HepG2 (cell line): ENCODE results near the gene NSD1. TPM values are rescaled to one million over a fixed set of nuclear protein-coding genes. Genes with fewer than 3 reads are reported as not detected.

Source experiments
- ATAC-seq: fragments of 200-7000 bp; cut with Tn5 transposase; 3 replicates; pipeline ENCODE4 v1.9.1; 2020; ENCODE audit warnings: mild to moderate bottlenecking, moderate library complexity
- BruUV-seq: library from RNA; stranded (reverse); fragments of 400-500 nt; replicated peaks from 2 replicates; lab custom pipeline; 2021; lab: Mats Ljungman, UMichigan
- CTCF ChIA-PET: fragments of 300-600 bp; formaldehyde crosslinking; extraction: SDS; loops from one replicate; lab custom pipeline; 2021; ENCODE audit warnings: low total read pairs, inconsistent platforms, low intra/inter-chr PET ratio; lab: Yijun Ruan, JAX
- POLR2A ChIA-PET: fragments of 350-600 bp; sonication (Branson Sonifier 250); formaldehyde crosslinking; loops from one replicate; lab custom pipeline; 2020; ENCODE audit warnings: antibody characterized with exemption, inconsistent platforms; lab: Yijun Ruan, JAX
- DNase-seq: peaks from one replicate; pipeline ENCODE4 v3.0.0-alpha.2; 2015; ENCODE audit warnings: low spot score
- FAIRE-seq: peaks from 3 replicates; lab custom pipeline; 2011; peaks lifted over from hg19 to GRCh38; lab: Jason Lieb, UNC
- H2AFZ ChIP-seq: one replicate; pipeline ENCODE4 v1.6.1; 2011; ENCODE audit warnings: low read length, inconsistent platforms
- H3K27ac ChIP-seq: fragments of 300-600 bp; 3 replicates; pipeline ENCODE4 v1.8.0; 2011; ENCODE audit warnings: mixed run types, mild to moderate bottlenecking, mixed read lengths, low read length, inconsistent platforms; ENCODE audit not compliant: insufficient read depth; ENCODE audit errors: extremely low read length
- H3K27me3 ChIP-seq, 2 experiments: fragments of 200-600 bp in 1 of 2; 2 replicates in 1 of 2; 3 replicates in 1 of 2; pipeline versions ENCODE4 v1.6.0 to v1.8.0; 2011; ENCODE audit warnings: low read length in 2 of 2, mild to moderate bottlenecking in 2 of 2, moderate library complexity in 2 of 2, inconsistent platforms in 1 of 2; ENCODE audit not compliant: insufficient read depth in 2 of 2, control insufficient read depth in 1 of 2
- H3K36me3 ChIP-seq, 2 experiments: fragments of 200-600 bp in 1 of 2; replicated peaks in 1 of 2; 2 replicates in 1 of 2; 3 replicates in 1 of 2; pipeline versions ENCODE4 v1.5.1 to v1.8.0; 2011; ENCODE audit warnings: low read length in 2 of 2, inconsistent platforms in 1 of 2; ENCODE audit not compliant: insufficient read depth in 2 of 2, control insufficient read depth in 1 of 2
- H3K4me1 ChIP-seq: 2 replicates; pipeline ENCODE4 v1.5.1; 2012; ENCODE audit warnings: low read length, inconsistent platforms; ENCODE audit not compliant: insufficient read depth
- H3K4me2 ChIP-seq: 2 replicates; pipeline ENCODE4 v1.6.0; 2011; ENCODE audit warnings: low read depth, low read length, inconsistent platforms
- H3K4me3 ChIP-seq, 3 experiments: fragments of 200-600 bp in 1 of 3; sonication (generic), shearing (Covaris generic) in 1 of 3; replicated peaks in 1 of 3; 2 replicates each; pipeline ENCODE4 v1.5.1; 2011 to 2016; ENCODE audit warnings: low read length in 3 of 3, inconsistent platforms in 2 of 3, low read depth in 2 of 3, mild to moderate bottlenecking in 2 of 3, control low read depth in 1 of 3, mixed read lengths in 1 of 3; ENCODE audit not compliant: insufficient read depth in 1 of 3
- H3K79me2 ChIP-seq: one replicate; pipeline ENCODE4 v1.6.1; 2011; ENCODE audit warnings: low read length, inconsistent platforms; ENCODE audit not compliant: insufficient read depth
- H3K9ac ChIP-seq: 2 replicates; pipeline ENCODE4 v1.6.0; 2011; ENCODE audit warnings: mild to moderate bottlenecking, low read depth, low read length, inconsistent platforms; ENCODE audit not compliant: insufficient read depth
- H3K9me3 ChIP-seq: 2 replicates; pipeline ENCODE4 v1.5.1; 2012; ENCODE audit warnings: mild to moderate bottlenecking, low read length
- H4K20me1 ChIP-seq: 2 replicates; pipeline ENCODE4 v1.6.0; 2011; ENCODE audit warnings: inconsistent platforms, mild to moderate bottlenecking, low read length, moderate library complexity; ENCODE audit not compliant: insufficient read depth
- GATA4 ChIP-seq: sonication (generic); IDR thresholded peaks from 2 replicates; pipeline ENCODE4 v1.6.1; 2016; ENCODE audit warnings: antibody characterized with exemption, low read depth, borderline replicate concordance
- MATR3 ChIP-seq: sonication (generic); formaldehyde crosslinking; IDR thresholded peaks from 2 replicates; pipeline ENCODE4 v1.4.0; 2020; ENCODE audit warnings: missing genetic modification reagents
- ZFP1 ChIP-seq: IDR thresholded peaks from 2 replicates; pipeline ENCODE4 v1.6.1; 2016
- ZFP36L1 ChIP-seq: sonication (generic); formaldehyde crosslinking; IDR thresholded peaks from 2 replicates; pipeline ENCODE4 v1.8.0; 2022; ENCODE audit warnings: mild to moderate bottlenecking, missing genetic modification reagents, moderate library complexity
- ZFX ChIP-seq: sonication (generic); formaldehyde crosslinking; IDR thresholded peaks from 2 replicates; pipeline ENCODE4 v1.4.0; 2020; ENCODE audit warnings: mild to moderate bottlenecking, low read depth, missing genetic modification reagents, moderate library complexity
- ZFY ChIP-seq: sonication (generic); formaldehyde crosslinking; IDR thresholded peaks from 2 replicates; pipeline ENCODE4 v1.4.0; 2020; ENCODE audit warnings: missing genetic modification reagents
- ZNF672 ChIP-seq: sonication (generic); formaldehyde crosslinking; IDR thresholded peaks from 2 replicates; pipeline ENCODE4 v1.8.1; 2022; ENCODE audit warnings: missing genetic modification reagents
- ZNF749 ChIP-seq: sonication (generic); formaldehyde crosslinking; IDR thresholded peaks from 2 replicates; pipeline ENCODE4 v1.8.0; 2022; ENCODE audit warnings: mild to moderate bottlenecking, missing genetic modification reagents, moderate library complexity, borderline replicate concordance
- WGBS: methylation state at CpG from one replicate; pipeline ENCODE4 v1.1.6; 2017; ENCODE audit warnings: low lambda C conversion rate; 5-methylcytosine and 5-hydroxymethylcytosine counted together
- in situ Hi-C: cut with HindIII; loops from 2 replicates; pipeline ENCODE4 v1.10.0; 2017; ENCODE audit warnings: low pct_unique_long_range_greater_than_20kb; ENCODE audit not compliant: extremely low pct_ligation_motif_present
- intact Hi-C: fragments of 100-400 bp; cut with micrococcal nuclease; formaldehyde crosslinking; loops from one replicate; pipeline ENCODE4 v1.10.0; 2022; ENCODE audit not compliant: unreplicated experiment
- polyA plus RNA-seq, 8 experiments: library from polyadenylated mRNA; depleted of rRNA in 3 of 8; stranded (reverse) in 7 of 8; unstranded in 1 of 8; fragments of >200 nt; fragmentation: Illumina TruSeq in 4 of 8; extraction: Trizol in 4 of 8; gene quantifications; 2 replicates each; pipeline versions ENCODE4 v1.2.1 to v1.2.3, GENCODE V29; 2011 to 2016; ENCODE audit warnings: low read depth in 4 of 8, missing spikeins in 1 of 8, mixed read lengths in 1 of 8; ENCODE audit not compliant: insufficient read depth in 1 of 8
- total RNA-seq, 5 experiments: library from RNA; depleted of rRNA; stranded (reverse); fragments of >200 nt; fragmentation: Illumina TruSeq; extraction: Trizol; gene quantifications; 2 replicates each; pipeline ENCODE4 v1.2.3, GENCODE V29; 2016; ENCODE audit warnings: low read depth in 1 of 5
- TF ChIP-seq, protein P1 (sequence below): sonication (generic); formaldehyde crosslinking; IDR thresholded peaks from 2 replicates; pipeline ENCODE4 v1.8.1; 2023; ENCODE audit warnings: mild to moderate bottlenecking, moderate library complexity, missing genetic modification reagents
- TF ChIP-seq, protein P2 (sequence below): sonication (generic); formaldehyde crosslinking; IDR thresholded peaks from 2 replicates; pipeline ENCODE4; 2020; ENCODE audit warnings: missing genetic modification reagents, mild to moderate bottlenecking, borderline replicate concordance

NSD1 gene
- total and polyA plus RNA-seq, 2 of the 13 experiments (the other 11 are each of a cell fraction or from before 2014, with no cell fraction given) = 0.01 to 0.09 TPM

DNA sequence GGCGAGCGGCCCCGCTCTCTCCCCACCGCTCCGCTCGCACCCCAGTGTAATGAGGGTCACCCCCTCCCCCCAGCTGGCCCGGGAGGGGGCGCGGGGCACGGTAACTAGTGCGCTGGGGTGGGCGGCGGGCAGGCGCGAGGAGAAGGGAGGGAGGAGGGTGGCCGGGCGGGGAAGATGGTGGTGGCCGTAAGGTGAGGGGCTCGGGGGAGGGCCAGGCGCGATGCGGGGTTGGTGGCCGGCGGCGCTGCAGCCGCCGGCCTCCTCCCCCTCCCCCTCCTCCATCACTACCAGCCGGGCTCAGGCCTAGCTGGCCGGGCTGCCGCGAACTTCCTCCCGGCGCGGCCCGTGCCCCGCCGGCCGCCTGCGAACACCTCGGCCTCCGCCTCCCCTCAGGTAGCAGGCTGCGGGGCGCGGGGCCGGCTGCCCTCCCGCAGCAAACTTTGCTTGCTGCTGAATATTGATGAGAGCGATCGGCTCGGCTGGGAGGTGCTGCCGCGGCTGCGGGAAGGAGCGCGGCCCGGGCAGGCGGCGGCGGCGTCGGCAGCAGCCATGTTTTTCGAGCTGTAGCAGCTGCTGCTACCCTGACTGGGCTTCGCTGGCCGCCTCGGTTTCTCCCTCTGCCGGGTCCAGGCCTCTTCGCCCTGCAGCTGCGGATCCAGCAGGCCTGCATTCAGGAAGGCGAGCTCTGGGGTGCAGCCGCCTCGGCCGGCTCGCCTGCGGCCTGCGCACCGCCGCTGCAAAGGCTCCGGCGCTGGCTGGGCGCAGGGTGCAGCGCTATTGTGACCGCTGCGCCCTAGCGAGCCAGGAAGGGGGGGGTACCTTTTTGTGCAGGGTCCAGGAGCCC, 502 bp downstream of the NSD1 start (continued):
- TF ChIP-seq ZFY = peak; percentile 37; the same call in 1 of the 2 replicates
- peak; percentile 46 for TF ChIP-seq ZFX
- TF ChIP-seq ZFP1 (CRISPR knock-in tag) = no peak
- no peak for TF ChIP-seq ZFP36L1 (CRISPR knock-in tag)
- no peak for TF ChIP-seq ZNF749 (CRISPR knock-in tag)

DNA sequence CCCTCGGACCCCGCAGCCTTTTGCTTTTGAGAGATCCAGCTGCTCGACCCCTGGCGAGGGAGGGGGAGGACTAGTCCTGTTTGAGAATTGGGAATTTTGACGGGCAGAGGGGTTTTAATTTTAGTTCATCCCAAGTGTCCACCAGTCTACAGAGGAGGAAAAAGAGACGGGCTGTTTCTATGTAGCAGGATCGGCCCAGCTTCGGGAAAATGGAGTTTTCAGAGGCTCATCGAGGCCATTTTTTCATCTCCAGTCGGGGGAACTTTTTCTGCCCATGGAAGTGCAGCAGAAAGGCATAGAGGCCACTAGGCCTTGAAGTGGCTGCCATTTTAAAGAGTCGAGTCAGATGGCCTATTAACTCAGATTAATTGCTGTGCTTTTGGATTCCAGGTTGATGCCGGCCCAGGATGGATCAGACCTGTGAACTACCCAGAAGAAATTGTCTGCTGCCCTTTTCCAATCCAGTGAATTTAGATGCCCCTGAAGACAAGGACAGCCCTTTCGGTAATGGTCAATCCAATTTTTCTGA, 1.2 kb downstream of the NSD1 start:
- no peak overlapping the region for H3K27ac ChIP-seq
- TF ChIP-seq ZFX (0 out of 2 replicates have a peak, but pooled peaks have one; percentile 4), GATA4 (no peak), MATR3 (CRISPR knock-in tag) (no peak), ZNF672 (CRISPR knock-in tag) (no peak)
- TF ChIP-seq, protein P1, sequence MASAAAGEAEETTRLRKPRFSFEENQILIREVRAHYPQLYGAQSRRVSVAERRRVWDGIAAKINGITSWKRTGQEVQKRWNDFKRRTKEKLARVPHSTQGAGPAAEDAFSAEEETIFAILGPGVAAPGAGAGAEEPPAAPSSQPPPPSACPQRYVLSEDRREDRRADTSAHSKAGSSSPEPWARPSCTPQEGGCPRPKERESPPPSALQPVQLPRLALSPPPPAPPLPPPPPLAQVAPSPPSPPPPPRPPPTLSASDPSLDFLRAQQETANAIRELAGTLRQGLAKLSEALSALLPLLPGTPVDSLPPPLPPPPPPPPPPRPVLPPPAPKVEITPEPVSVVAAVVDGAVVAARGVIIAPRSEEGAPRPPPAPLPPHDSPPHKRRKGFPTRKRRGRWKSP = peak; percentile 50
- TF ChIP-seq, protein P2, sequence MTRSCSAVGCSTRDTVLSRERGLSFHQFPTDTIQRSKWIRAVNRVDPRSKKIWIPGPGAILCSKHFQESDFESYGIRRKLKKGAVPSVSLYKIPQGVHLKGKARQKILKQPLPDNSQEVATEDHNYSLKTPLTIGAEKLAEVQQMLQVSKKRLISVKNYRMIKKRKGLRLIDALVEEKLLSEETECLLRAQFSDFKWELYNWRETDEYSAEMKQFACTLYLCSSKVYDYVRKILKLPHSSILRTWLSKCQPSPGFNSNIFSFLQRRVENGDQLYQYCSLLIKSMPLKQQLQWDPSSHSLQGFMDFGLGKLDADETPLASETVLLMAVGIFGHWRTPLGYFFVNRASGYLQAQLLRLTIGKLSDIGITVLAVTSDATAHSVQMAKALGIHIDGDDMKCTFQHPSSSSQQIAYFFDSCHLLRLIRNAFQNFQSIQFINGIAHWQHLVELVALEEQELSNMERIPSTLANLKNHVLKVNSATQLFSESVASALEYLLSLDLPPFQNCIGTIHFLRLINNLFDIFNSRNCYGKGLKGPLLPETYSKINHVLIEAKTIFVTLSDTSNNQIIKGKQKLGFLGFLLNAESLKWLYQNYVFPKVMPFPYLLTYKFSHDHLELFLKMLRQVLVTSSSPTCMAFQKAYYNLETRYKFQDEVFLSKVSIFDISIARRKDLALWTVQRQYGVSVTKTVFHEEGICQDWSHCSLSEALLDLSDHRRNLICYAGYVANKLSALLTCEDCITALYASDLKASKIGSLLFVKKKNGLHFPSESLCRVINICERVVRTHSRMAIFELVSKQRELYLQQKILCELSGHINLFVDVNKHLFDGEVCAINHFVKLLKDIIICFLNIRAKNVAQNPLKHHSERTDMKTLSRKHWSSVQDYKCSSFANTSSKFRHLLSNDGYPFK = no peak
- TF ChIP-seq, all 625 proteins: peak for 2
- no peaks in the 10 kb centered on the region for H3K9me3 ChIP-seq
- H4K20me1 ChIP-seq = no peaks in the 10 kb centered on the region
- no peak for ATAC-seq
- peaks cover 0 to 11% of the 10 kb centered on the region in 2 experiments; a peak in 2 of 5 replicates for H3K27me3 ChIP-seq
- 71% methylated on average over 8 of the region's 13 CpGs for WGBS
- H3K4me2 ChIP-seq = peak overlapping the region; percentile 45; the same call in 1 of the 2 replicates
- intact Hi-C loops = no loop called here
- H3K4me1 ChIP-seq = no peaks in the 10 kb centered on the region
- POLR2A ChIA-PET = no interaction called here
- CTCF ChIA-PET = no interaction called here
- H3K36me3 ChIP-seq = no peaks in the 10 kb centered on the region
- in situ Hi-C loops = no loop called here
- no peak for DNase-seq
- no peaks in the 10 kb centered on the region for H3K79me2 ChIP-seq
- H3K9ac ChIP-seq = no peak overlapping the region
- FAIRE-seq = no peak
- peak overlapping the region in 2 of 3 experiments; percentile 16 to 23; a peak in 1 of 6 replicates for H3K4me3 ChIP-seq
- BruUV-seq = no TSS peak
- H2AFZ ChIP-seq = no peak overlapping the region
